ENCODE results near the gene CTAG2. TPM values are rescaled to one million over a fixed set of nuclear protein-coding genes. Genes with fewer than 3 reads are reported as not detected.
"Not testable (repeated sequence)": the region's sequence is repeated elsewhere in the genome, so short reads cannot be mapped to it uniquely, and the experiment has no call there.

Gene CTAG2
- total RNA-seq, 2 donors from 2014 or later = not detected

- ATAC-seq = no peak
- intact Hi-C loops (cut with DNase I) = no loop called here
- DNase-seq = no peak
Observed at GRCh38 chrX:154650221-154650510, 3.2 kb downstream of the CTAG2 start.

GRCh38 chrX:154649503-154650220, 3.7 kb downstream of the CTAG2 start:
- intact Hi-C loops (cut with DNase I) = no loop called here
- ATAC-seq = no peak

GRCh38 chrX:154648931-154649330, 4.4 kb downstream of the CTAG2 start:
- DNase-seq (no peak), ATAC-seq (no peak)
- intact Hi-C loops (cut with DNase I) = no loop called here

More at GRCh38 chrX:154649503-154650220, 3.7 kb downstream of the CTAG2 start:
- no peak for DNase-seq

GRCh38 chrX:154645745-154646378, 7.5 kb downstream of the CTAG2 start:
- DNase-seq; intact Hi-C loops (cut with DNase I); ATAC-seq: not testable (repeated sequence)

GRCh38 chrX:154643708-154644107, 9.7 kb downstream of the CTAG2 start:
- intact Hi-C loops (cut with DNase I); DNase-seq: not testable (repeated sequence)
- ATAC-seq = peak in 1 of 2 donors; percentile 32

GRCh38 chrX:154641740-154642139, 11.6 kb downstream of the CTAG2 start:
- intact Hi-C loops (cut with DNase I); DNase-seq: not testable (repeated sequence)
- peak; percentile 74 to 80 for ATAC-seq

- DNase-seq; intact Hi-C loops (cut with DNase I); ATAC-seq: not testable (repeated sequence)
Observed at GRCh38 chrX:154633661-154634060, 19.7 kb downstream of the CTAG2 start.

- DNase-seq; intact Hi-C loops (cut with DNase I); ATAC-seq: not testable (repeated sequence)
Observed at GRCh38 chrX:154630949-154631348, 22.4 kb downstream of the CTAG2 start.

GRCh38 chrX:154628960-154629359, 24.4 kb downstream of the CTAG2 start:
- DNase-seq = not testable (repeated sequence)
- peak in 1 of 2 donors; percentile 54 for ATAC-seq

GRCh38 chrX:154620767-154621414, 32.5 kb downstream of the CTAG2 start:
- DNase-seq; intact Hi-C loops (cut with DNase I): not testable (repeated sequence)
- ATAC-seq = peak; percentile 63 to 64

More at GRCh38 chrX:154628960-154629359, 24.4 kb downstream of the CTAG2 start:
- intact Hi-C loops (cut with DNase I) = not testable (repeated sequence)

- intact Hi-C loops (cut with DNase I); ATAC-seq; DNase-seq: not testable (repeated sequence)
Observed at GRCh38 chrX:154619182-154619581, 34.2 kb downstream of the CTAG2 start, which contains the start of gene CTAG1B. CTAG1B (minus strand) TSS chrX:154619282; CDS start chrX:154619218, 64 bp downstream.

- intact Hi-C loops (cut with DNase I); DNase-seq; ATAC-seq: not testable (repeated sequence)
Observed at GRCh38 chrX:154613586-154613985, 39.8 kb downstream of the CTAG2 start.

GRCh38 chrX:154611146-154611545, 42.2 kb downstream of the CTAG2 start:
- DNase-seq; intact Hi-C loops (cut with DNase I); ATAC-seq: not testable (repeated sequence)

GRCh38 chrX:154608823-154609222, 44.6 kb downstream of the CTAG2 start:
- ATAC-seq; intact Hi-C loops (cut with DNase I); DNase-seq: not testable (repeated sequence)

GRCh38 chrX:154607976-154608375, 45.4 kb downstream of the CTAG2 start:
- intact Hi-C loops (cut with DNase I); ATAC-seq; DNase-seq: not testable (repeated sequence)

- no peak for ATAC-seq
- intact Hi-C loops (cut with DNase I) = no loop called here
- no peak for DNase-seq
Observed at GRCh38 chrX:154607370-154607769, 46.0 kb downstream of the CTAG2 start.

- intact Hi-C loops (cut with DNase I) = no loop called here
- DNase-seq (no peak), ATAC-seq (no peak)
Observed at GRCh38 chrX:154605566-154605965, 47.8 kb downstream of the CTAG2 start.

- ATAC-seq = peak; percentile 61 to 89
- DNase-seq = peak; percentile 37
- intact Hi-C loops (cut with DNase I) = no loop called here
Observed at GRCh38 chrX:154603438-154604430, 49.6 kb downstream of the CTAG2 start.
